ENCODE results near the gene EDN1.

The EDN1 gene

DNA sequence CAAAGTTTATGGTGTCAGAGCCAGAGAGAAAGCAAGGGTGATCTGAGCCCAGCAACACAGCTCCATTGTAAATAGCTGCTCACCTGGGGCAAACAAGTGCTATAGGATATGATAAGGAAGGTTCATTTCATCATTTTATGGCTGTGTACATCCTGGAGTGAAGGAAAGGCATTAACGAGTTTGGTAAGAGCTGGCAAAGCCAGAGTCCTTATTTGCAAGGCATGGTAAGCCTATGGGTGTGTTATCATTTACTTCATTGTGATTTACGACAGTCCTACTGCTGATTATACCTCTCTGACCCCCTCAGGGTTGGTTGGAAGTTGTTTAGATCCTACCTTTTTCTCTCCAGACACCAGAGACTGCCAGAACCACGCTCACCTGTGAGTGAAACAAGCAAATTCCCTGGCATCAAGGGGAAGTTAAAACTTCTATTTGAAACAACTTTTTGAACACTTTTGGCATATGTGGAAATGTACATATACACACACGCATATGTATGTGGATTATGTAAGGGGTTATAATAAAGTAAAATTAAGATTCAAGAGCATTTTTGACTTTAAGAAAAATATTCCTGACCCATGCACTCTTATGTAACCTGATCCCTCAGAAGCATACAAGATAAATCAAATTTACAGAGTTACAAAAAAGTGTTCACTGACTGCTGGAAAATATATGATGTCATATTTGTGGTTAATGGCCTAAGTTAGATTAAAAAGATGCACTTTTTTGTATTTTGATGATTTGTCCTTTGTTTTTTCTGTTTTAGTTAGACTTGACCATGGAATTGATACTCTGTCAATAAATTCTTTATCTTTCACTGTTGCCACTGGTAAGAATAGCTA lies 40.4 kb upstream of the EDN1 start:
- no peak overlapping the region for H3K27ac ChIP-seq (ENCODE audit: insufficient read depth in 1 of 2, low read depth in 1 of 2, low read length in 2 of 2, poor library complexity in 1 of 2, severe bottlenecking in 2 of 2)
- WGBS (ENCODE audit: insufficient coverage), result 100% methylated on average over 1 of the region's 4 CpGs

DNA sequence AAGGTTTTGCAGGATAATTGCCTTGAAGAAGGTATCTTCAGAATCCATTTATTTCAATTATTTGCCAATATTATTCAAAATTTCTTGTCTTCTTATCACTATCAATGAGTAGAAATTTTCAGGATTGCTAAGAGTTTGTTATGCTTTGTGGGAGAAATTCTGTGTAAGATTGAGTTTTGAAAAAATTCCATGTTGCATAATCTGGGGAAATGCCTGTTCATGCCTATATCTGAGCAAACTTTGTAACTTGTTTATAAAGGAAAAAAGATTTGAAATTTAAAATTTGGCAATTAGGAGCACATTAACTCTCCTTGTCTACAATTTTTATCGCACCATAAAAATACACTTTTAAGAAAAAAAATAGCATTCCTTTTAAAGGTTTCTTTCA lies 39.8 kb upstream of the EDN1 start:
- no CpG with 5 or more reads among the region's 1 CpG for WGBS (ENCODE audit: insufficient coverage)
- Histone ChIP-seq H3K4me1 (ENCODE audit: control extremely low read depth in 1 of 4, control insufficient read depth in 4 of 4, insufficient read depth in 4 of 4, low read length in 3 of 4) (no peaks in the 10 kb centered on the region), H3K27me3 (replicated peaks in 2 of 5; ENCODE audit: control insufficient read depth in 4 of 5, insufficient read depth in 5 of 5, low read length in 4 of 5) (no peaks in the 10 kb centered on the region), H3K4me3 (ENCODE audit: control insufficient read depth in 1 of 7, extremely low read depth in 1 of 7, insufficient read depth in 4 of 7, low read depth in 2 of 7, low read length in 6 of 7) (no peak overlapping the region), H3K27ac (ENCODE audit: insufficient read depth in 1 of 2, low read depth in 1 of 2, low read length in 2 of 2, poor library complexity in 1 of 2, severe bottlenecking in 2 of 2) (no peak overlapping the region), H3K9me3 (ENCODE audit: control extremely low read depth in 1 of 5, control insufficient read depth in 4 of 5, insufficient read depth in 2 of 5, low read depth in 1 of 5, low read length in 4 of 5) (no peaks in the 10 kb centered on the region), H3K36me3 (ENCODE audit: control insufficient read depth in 4 of 4, insufficient read depth in 4 of 4, low read length in 3 of 4) (no peaks in the 10 kb centered on the region)
- DNase-seq, result no peak
- POLR2A ChIA-PET, result no interaction called here
- CTCF ChIA-PET, result interaction anchor here (1.3 kb wide), 1 partner anchor 21 kb away, joined by 3 read pairs; no protein-coding TSS in a partner anchor

More for the DNA sequence above, 40.4 kb upstream of the EDN1 start:
- H3K4me1 ChIP-seq (ENCODE audit: control extremely low read depth in 1 of 4, control insufficient read depth in 4 of 4, insufficient read depth in 4 of 4, low read length in 3 of 4), result no peaks in the 10 kb centered on the region
- CTCF ChIA-PET, result interaction anchor here (1.3 kb wide), 1 partner anchor 20 kb away, joined by 3 read pairs; no protein-coding TSS in a partner anchor
- no peaks in the 10 kb centered on the region for H3K9me3 ChIP-seq (ENCODE audit: control extremely low read depth in 1 of 5, control insufficient read depth in 4 of 5, insufficient read depth in 2 of 5, low read depth in 1 of 5, low read length in 4 of 5)
- no peaks in the 10 kb centered on the region for H3K36me3 ChIP-seq (ENCODE audit: control insufficient read depth in 4 of 4, insufficient read depth in 4 of 4, low read length in 3 of 4)
- no peak overlapping the region for H3K4me3 ChIP-seq (ENCODE audit: control insufficient read depth in 1 of 7, extremely low read depth in 1 of 7, insufficient read depth in 4 of 7, low read depth in 2 of 7, low read length in 6 of 7)
- H3K27me3 ChIP-seq (replicated peaks in 2 of 5; ENCODE audit: control insufficient read depth in 4 of 5, insufficient read depth in 5 of 5, low read length in 4 of 5), result no peaks in the 10 kb centered on the region
- DNase-seq, result no peak
- POLR2A ChIA-PET, result no interaction called here

DNA sequence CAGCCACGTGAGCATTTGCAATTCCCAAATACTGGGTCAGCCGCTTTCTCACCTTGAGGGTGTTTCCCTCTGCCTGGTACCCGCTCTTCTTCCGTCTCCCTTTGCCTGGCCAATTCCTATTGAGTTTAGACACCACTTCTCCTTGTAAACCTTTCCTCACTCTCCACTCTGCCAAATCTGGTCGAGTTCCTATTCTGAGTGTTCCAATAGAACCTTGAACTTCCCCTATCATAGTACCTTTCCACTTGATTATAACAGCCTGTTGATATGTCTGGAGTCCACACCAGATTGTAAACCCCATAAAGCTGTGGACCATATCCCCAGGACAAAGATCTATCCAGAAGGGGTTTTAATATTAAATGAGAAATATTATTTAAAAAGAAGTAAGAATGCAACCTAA lies 36.0 kb upstream of the EDN1 start:
- no peak for DNase-seq
- Histone ChIP-seq H3K27ac (ENCODE audit: insufficient read depth in 1 of 2, low read depth in 1 of 2, low read length in 2 of 2, poor library complexity in 1 of 2, severe bottlenecking in 2 of 2) (no peak overlapping the region), H3K4me3 (ENCODE audit: control insufficient read depth in 1 of 7, extremely low read depth in 1 of 7, insufficient read depth in 4 of 7, low read depth in 2 of 7, low read length in 6 of 7) (no peak overlapping the region), H3K4me1 (ENCODE audit: control extremely low read depth in 1 of 4, control insufficient read depth in 4 of 4, insufficient read depth in 4 of 4, low read length in 3 of 4) (no peaks in the 10 kb centered on the region), H3K36me3 (ENCODE audit: control insufficient read depth in 4 of 4, insufficient read depth in 4 of 4, low read length in 3 of 4) (no peaks in the 10 kb centered on the region), H3K27me3 (replicated peaks in 2 of 5; ENCODE audit: control insufficient read depth in 4 of 5, insufficient read depth in 5 of 5, low read length in 4 of 5) (no peaks in the 10 kb centered on the region), H3K9me3 (ENCODE audit: control extremely low read depth in 1 of 5, control insufficient read depth in 4 of 5, insufficient read depth in 2 of 5, low read depth in 1 of 5, low read length in 4 of 5) (no peaks in the 10 kb centered on the region)
- ChIA-PET POLR2A (no interaction called here), CTCF (no interaction called here)
- WGBS (ENCODE audit: insufficient coverage), result 91% methylated on average over 5 of the region's 5 CpGs

DNA sequence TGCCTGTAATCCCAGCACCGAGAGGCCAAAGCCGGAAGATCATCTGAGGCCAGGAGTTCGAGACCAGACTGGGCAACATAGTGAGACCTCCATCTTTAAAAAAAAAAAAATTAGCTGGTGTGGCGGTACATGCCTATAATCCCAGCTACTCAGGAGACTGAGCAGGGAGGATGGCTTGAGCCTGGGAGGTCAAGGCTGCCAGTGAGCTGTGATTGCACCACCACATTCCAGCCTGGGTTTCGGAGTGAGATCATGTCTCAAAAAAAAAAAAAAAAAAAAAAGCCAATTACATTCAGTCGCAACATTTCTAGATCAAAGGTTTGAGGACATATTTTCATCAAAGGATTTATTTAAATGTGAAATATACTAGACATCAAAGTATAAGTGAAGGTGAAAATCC lies 32.0 kb upstream of the EDN1 start:
- H3K4me1 ChIP-seq (ENCODE audit: control extremely low read depth in 1 of 4, control insufficient read depth in 4 of 4, insufficient read depth in 4 of 4, low read length in 3 of 4), result no peaks in the 10 kb centered on the region
- no peak overlapping the region for H3K4me3 ChIP-seq (ENCODE audit: control insufficient read depth in 1 of 7, extremely low read depth in 1 of 7, insufficient read depth in 4 of 7, low read depth in 2 of 7, low read length in 6 of 7)
- no peak for DNase-seq
- CTCF ChIA-PET, result no interaction called here
- no peaks in the 10 kb centered on the region for H3K9me3 ChIP-seq (ENCODE audit: control extremely low read depth in 1 of 5, control insufficient read depth in 4 of 5, insufficient read depth in 2 of 5, low read depth in 1 of 5, low read length in 4 of 5)
- H3K27me3 ChIP-seq (replicated peaks in 2 of 5; ENCODE audit: control insufficient read depth in 4 of 5, insufficient read depth in 5 of 5, low read length in 4 of 5), result no peaks in the 10 kb centered on the region
- H3K27ac ChIP-seq (ENCODE audit: insufficient read depth in 1 of 2, low read depth in 1 of 2, low read length in 2 of 2, poor library complexity in 1 of 2, severe bottlenecking in 2 of 2), result no peak overlapping the region
- POLR2A ChIA-PET, result interaction anchor here (0.6 kb wide), 1 partner anchor 467 kb away, joined by 3 read pairs; no protein-coding TSS in a partner anchor
- no peaks in the 10 kb centered on the region for H3K36me3 ChIP-seq (ENCODE audit: control insufficient read depth in 4 of 4, insufficient read depth in 4 of 4, low read length in 3 of 4)
- WGBS (ENCODE audit: insufficient coverage), result 100% methylated on average over 3 of the region's 6 CpGs

DNA sequence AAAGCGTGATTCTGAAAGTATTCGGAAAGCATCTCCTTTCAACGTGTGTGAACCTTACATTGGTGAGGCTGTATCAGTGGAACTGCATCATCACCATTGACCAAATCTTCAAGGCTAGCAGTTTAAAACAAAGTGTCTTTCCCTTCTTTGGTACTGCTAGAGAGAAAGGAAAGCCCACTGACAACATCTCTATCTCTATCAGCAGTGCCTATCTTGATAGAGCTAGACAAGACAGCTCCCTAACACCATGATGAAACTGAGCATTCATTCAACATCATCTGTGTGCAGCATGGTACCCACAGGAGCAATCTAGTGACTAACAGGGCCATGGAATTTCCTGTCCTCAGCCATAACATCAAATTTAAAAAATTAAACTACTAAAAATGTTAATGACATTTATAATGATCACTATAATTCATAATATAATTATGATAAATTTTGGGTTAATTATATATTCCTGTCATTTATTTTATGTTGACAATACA lies 31.5 kb upstream of the EDN1 start:
- DNase-seq, result no peak
- 100% methylated on average over 3 of the region's 3 CpGs for WGBS (ENCODE audit: insufficient coverage)
- Histone ChIP-seq H3K4me3 (ENCODE audit: control insufficient read depth in 1 of 7, extremely low read depth in 1 of 7, insufficient read depth in 4 of 7, low read depth in 2 of 7, low read length in 6 of 7) (no peak overlapping the region), H3K4me1 (ENCODE audit: control extremely low read depth in 1 of 4, control insufficient read depth in 4 of 4, insufficient read depth in 4 of 4, low read length in 3 of 4) (no peaks in the 10 kb centered on the region), H3K27me3 (replicated peaks in 2 of 5; ENCODE audit: control insufficient read depth in 4 of 5, insufficient read depth in 5 of 5, low read length in 4 of 5) (no peaks in the 10 kb centered on the region), H3K27ac (ENCODE audit: insufficient read depth in 1 of 2, low read depth in 1 of 2, low read length in 2 of 2, poor library complexity in 1 of 2, severe bottlenecking in 2 of 2) (no peak overlapping the region), H3K36me3 (ENCODE audit: control insufficient read depth in 4 of 4, insufficient read depth in 4 of 4, low read length in 3 of 4) (no peaks in the 10 kb centered on the region), H3K9me3 (ENCODE audit: control extremely low read depth in 1 of 5, control insufficient read depth in 4 of 5, insufficient read depth in 2 of 5, low read depth in 1 of 5, low read length in 4 of 5) (no peaks in the 10 kb centered on the region)
- ChIA-PET CTCF (no interaction called here), POLR2A (interaction anchor here (0.6 kb wide), 1 partner anchor 468 kb away, joined by 3 read pairs; no protein-coding TSS in a partner anchor)

GRCh38 chr6:12260458-12261093 lies 29.6 kb upstream of the EDN1 start:
- Histone ChIP-seq H3K27ac (ENCODE audit: insufficient read depth in 1 of 2, low read depth in 1 of 2, low read length in 2 of 2, poor library complexity in 1 of 2, severe bottlenecking in 2 of 2) (no peak overlapping the region), H3K4me3 (ENCODE audit: control insufficient read depth in 1 of 7, extremely low read depth in 1 of 7, insufficient read depth in 4 of 7, low read depth in 2 of 7, low read length in 6 of 7) (no peak overlapping the region), H3K36me3 (ENCODE audit: control insufficient read depth in 4 of 4, insufficient read depth in 4 of 4, low read length in 3 of 4) (no peaks in the 10 kb centered on the region), H3K9me3 (ENCODE audit: control extremely low read depth in 1 of 5, control insufficient read depth in 4 of 5, insufficient read depth in 2 of 5, low read depth in 1 of 5, low read length in 4 of 5) (no peaks in the 10 kb centered on the region), H3K27me3 (replicated peaks in 2 of 5; ENCODE audit: control insufficient read depth in 4 of 5, insufficient read depth in 5 of 5, low read length in 4 of 5) (no peaks in the 10 kb centered on the region), H3K4me1 (ENCODE audit: control extremely low read depth in 1 of 4, control insufficient read depth in 4 of 4, insufficient read depth in 4 of 4, low read length in 3 of 4) (peaks cover 0 to 4% (median 0%) of the 10 kb centered on the region in 4 experiments)
- ChIA-PET CTCF (no interaction called here), POLR2A (interaction anchor here (0.6 kb wide), 1 partner anchor 671 kb away, joined by 3 read pairs; no protein-coding TSS in a partner anchor)
- WGBS (ENCODE audit: insufficient coverage), result 60% methylated on average over 1 of the region's 2 CpGs
- no peak for DNase-seq

GRCh38 chr6:12261502-12261901 lies 28.7 kb upstream of the EDN1 start:
- H3K27me3 ChIP-seq (replicated peaks in 2 of 5; ENCODE audit: control insufficient read depth in 4 of 5, insufficient read depth in 5 of 5, low read length in 4 of 5), result no peaks in the 10 kb centered on the region
- H3K4me1 ChIP-seq (ENCODE audit: control extremely low read depth in 1 of 4, control insufficient read depth in 4 of 4, insufficient read depth in 4 of 4, low read length in 3 of 4), result peaks cover 1 to 7% (median 4%) of the 10 kb centered on the region in 4 experiments
- no peaks in the 10 kb centered on the region for H3K9me3 ChIP-seq (ENCODE audit: control extremely low read depth in 1 of 5, control insufficient read depth in 4 of 5, insufficient read depth in 2 of 5, low read depth in 1 of 5, low read length in 4 of 5)
- 98% methylated on average over 6 of the region's 7 CpGs for WGBS (ENCODE audit: insufficient coverage)
- ChIA-PET CTCF (no interaction called here), POLR2A (no interaction called here)
- no peaks in the 10 kb centered on the region for H3K36me3 ChIP-seq (ENCODE audit: control insufficient read depth in 4 of 4, insufficient read depth in 4 of 4, low read length in 3 of 4)
- DNase-seq, result no peak
- no peak overlapping the region for H3K4me3 ChIP-seq (ENCODE audit: control insufficient read depth in 1 of 7, extremely low read depth in 1 of 7, insufficient read depth in 4 of 7, low read depth in 2 of 7, low read length in 6 of 7)
- no peak overlapping the region for H3K27ac ChIP-seq (ENCODE audit: insufficient read depth in 1 of 2, low read depth in 1 of 2, low read length in 2 of 2, poor library complexity in 1 of 2, severe bottlenecking in 2 of 2)

Measured in common myeloid progenitor, CD34-positive (primary cell).